Measurements from ENCODE around the gene PKP2. TPM values are rescaled to one million over a fixed set of nuclear protein-coding genes. Genes with fewer than 3 reads are reported as not detected.

PKP2 gene
- polyA plus RNA-seq, 4 donors = 16.1 to 22.5 (median 19.3) TPM

- DNase-seq (ENCODE audit: low read depth in 4 of 4, low spot score in 2 of 4) = no peak
Observed at GRCh38 chr12:32765906-32766305, 130.7 kb downstream of the PKP2 start.

GRCh38 chr12:32761716-32762115 lies 134.9 kb downstream of the PKP2 start:
- DNase-seq (ENCODE audit: low read depth in 4 of 4, low spot score in 2 of 4) = no peak

DNA sequence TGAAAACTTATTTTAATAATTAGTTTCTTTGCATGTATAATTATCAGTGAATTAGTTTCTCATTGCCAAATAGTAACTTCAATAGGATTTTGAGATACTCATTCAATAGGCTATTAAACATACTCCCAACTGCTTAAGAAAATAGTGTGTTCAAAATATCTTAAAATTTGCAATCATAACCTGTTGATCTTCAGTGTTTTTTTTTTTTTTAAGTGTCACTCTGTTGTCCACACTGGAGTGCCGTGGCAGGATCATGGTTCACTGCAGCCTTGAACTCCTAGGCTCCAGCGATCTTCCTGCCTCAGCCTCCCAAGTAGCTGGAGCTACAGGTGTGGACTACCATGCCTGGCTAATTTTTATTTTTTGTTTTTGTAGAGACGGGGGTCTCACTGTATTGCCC lies 139.4 kb downstream of the PKP2 start:
- DNase-seq (ENCODE audit: low read depth in 4 of 4, low spot score in 2 of 4) = no peak

DNA sequence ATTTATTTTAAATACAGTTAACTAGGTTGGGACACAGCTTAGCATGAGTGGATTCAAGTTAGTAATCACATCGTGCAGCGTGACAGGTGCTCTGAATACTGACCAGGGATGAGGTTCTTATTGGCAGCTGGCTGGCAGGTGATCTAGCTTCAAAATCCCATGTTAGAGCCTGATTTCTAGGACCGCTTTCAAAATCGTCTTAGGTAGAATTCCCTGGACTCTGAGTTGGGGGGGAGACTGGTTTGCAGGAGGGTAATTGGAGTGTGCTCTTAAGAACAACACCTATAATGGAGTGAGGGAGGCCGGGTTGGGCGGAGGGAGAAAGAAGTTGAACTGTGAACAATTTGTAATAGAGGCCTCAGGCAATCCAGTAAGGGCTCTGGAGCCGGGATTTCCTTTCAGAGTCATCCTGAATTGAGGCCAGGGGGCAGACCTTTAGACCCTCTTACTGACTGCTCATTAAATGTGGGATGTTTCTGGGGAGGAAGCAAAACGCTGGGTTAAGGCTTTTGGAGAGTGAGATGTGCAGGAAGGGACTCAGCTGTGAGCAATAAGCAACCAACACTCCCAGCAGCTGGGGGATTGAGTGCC lies 140.0 kb downstream of the PKP2 start:
- DNase-seq (ENCODE audit: low read depth in 4 of 4, low spot score in 2 of 4) = peak in 1 of 4 donors; percentile 19

DNA sequence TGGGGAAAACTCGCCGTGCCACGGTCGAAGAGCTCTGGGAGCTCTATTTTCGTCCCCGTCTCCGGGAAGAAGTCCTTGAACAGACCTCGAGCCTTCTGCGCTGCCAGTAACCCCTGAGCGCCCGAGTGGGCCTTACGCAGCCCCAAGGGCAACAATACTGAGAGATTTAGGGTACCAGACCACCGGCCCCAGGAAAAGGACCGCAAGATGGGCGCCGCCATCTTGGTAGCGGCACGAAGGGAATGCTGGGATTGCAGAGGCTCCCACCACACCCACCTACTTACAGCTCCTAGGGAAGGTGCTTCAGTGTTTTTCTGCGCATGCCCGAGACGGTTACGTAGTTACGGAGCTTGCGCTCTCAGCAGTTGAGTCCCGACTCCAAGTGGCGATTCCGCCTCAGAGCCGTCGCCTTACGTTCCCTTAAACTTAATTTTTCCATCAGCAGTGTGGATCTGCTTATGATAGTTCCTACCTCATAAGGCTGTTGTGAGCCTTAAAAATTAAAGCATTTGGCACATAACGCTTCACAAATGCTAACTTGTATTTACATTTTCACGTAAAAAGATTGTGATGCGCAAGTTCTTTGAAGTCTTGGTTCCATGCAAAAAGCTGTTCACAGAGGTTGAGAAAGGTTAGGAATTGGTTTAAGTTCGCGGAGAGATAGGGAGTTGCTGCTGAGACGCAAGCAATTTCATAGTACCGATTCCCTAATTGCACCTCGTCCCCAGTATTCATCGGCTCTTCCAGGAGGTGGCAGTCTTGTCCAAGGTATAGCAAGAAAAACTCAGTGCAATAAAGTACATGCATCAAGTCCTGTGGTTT lies 140.7 kb downstream of the PKP2 start, which contains the start of gene YARS2:
YARS2 (minus strand) TSS at position 244 of the 822 bp plus-strand sequence; CDS start at position 221, 23 bp downstream.
- DNase-seq (ENCODE audit: low read depth in 4 of 4, low spot score in 2 of 4) = peak; percentile 89 to 96 (median 92)

- DNase-seq (ENCODE audit: low read depth in 4 of 4, low spot score in 2 of 4) = peak; percentile 41 to 64 (median 52)
Observed at GRCh38 chr12:32755051-32755653, 141.4 kb downstream of the PKP2 start.

GRCh38 chr12:32754111-32754510 lies 142.5 kb downstream of the PKP2 start:
- DNase-seq (ENCODE audit: low read depth in 4 of 4, low spot score in 2 of 4) = no peak

DNA sequence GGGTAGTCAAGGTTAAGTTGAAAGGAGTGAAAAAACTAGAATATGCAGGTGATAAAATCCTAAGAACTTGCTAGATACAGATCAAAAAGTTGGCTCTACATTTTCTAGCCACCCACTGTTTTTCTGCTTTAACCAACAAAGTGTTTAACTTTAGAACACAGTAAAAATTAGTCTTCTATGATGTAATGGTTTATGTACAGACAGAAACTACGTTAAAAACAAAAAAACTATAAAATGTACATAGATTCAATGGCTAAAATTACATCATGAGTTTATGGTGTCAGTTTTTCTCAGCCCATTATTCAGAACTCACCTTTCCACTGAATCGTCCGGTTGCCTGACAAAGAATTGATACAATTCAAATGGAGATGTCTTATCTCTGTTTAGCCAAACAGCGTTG lies 143.0 kb downstream of the PKP2 start:
- DNase-seq (ENCODE audit: low read depth in 4 of 4, low spot score in 2 of 4) = no peak

GRCh38 chr12:32743264-32743663 lies 153.3 kb downstream of the PKP2 start:
- DNase-seq (ENCODE audit: low read depth in 4 of 4, low spot score in 2 of 4) = no peak

DNA sequence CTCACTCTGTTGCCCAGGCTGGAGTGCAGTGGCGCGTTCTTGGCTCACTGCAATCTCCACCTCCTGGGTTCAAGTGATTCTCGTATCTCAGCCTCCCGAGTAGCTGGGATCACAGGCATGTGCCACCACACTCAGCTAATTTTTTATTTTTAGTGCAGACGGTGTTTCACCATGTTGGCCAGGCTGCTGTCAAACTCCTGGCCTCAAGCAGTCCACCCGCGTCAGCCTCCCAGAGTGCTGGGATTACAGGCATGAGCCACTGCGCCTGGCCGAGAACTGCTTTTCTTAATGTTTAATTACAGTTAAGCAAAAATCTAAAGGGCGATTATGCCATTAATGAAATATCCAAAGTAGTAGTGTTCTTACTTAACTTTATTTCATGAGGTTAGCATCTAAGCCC lies 154.4 kb downstream of the PKP2 start:
- DNase-seq (ENCODE audit: low read depth in 4 of 4, low spot score in 2 of 4) = no peak

Other genes starting within 250 kb of the PKP2 start
- gene DNM1L, start 217.5 kb downstream of the PKP2 start, polyA plus RNA-seq (ENCODE audit: insufficient read length in 4 of 4) = 100 to 1,000 TPM in 2 of 4 donors, 10 to 100 TPM in 2; 86.5 to 155 (median 109) TPM
- 10 to 100 TPM; 30.1 to 34.2 (median 32.0) TPM for gene YARS2, start 140.9 kb downstream of the PKP2 start, polyA plus RNA-seq (ENCODE audit: insufficient read length in 4 of 4)

Data from left renal cortex interstitium (tissue), 4 donors.